SK-N-SH (cell line): ENCODE measurements around the gene GPAT3. TPM values are rescaled to one million over a fixed set of nuclear protein-coding genes. Genes with fewer than 3 reads are reported as not detected.

Experiments
- CTCF ChIA-PET: fragments of 300-600, 350-600 bp; formaldehyde crosslinking; extraction: SDS; loops from one replicate; lab custom pipeline; 2021; lab: Yijun Ruan, JAX
- POLR2A ChIA-PET: fragments of 350-600 bp; sonication (Branson Sonifier 250); formaldehyde crosslinking; extraction: SDS; loops from one replicate; lab custom pipeline; 2020; ENCODE audit warnings: antibody characterized with exemption, inconsistent platforms; lab: Yijun Ruan, JAX
- DNase-seq: peaks from one replicate; pipeline ENCODE4 v3.0.0; 2012
- H2AFZ ChIP-seq: fragments of 200-600 bp; sonication (generic); 2 replicates; pipeline ENCODE4 v1.8.1; 2016; ENCODE audit warnings: antibody characterized with exemption, mild to moderate bottlenecking, low read depth
- H3F3A ChIP-seq: fragments of 200-600 bp; sonication (generic); replicated peaks from 2 replicates; pipeline ENCODE3; 2016; ENCODE audit warnings: antibody characterized with exemption, mild to moderate bottlenecking; ENCODE audit not compliant: insufficient read depth
- H3K27ac ChIP-seq, 2 experiments: fragments of 200-500 bp in 1 of 2; fragments of 200-600 bp in 1 of 2; sonication (Bioruptor generic) in 1 of 2; sonication (generic), shearing (Covaris generic) in 1 of 2; 2 replicates each; pipeline versions ENCODE4 v1.5.1 to v1.6.1; 2014 to 2016; ENCODE audit warnings: low read depth in 2 of 2, inconsistent platforms in 1 of 2, low read length in 1 of 2, mild to moderate bottlenecking in 1 of 2, mixed read lengths in 1 of 2
- H3K27me3 ChIP-seq: fragments of 200-600 bp; sonication (generic), shearing (Covaris generic); 2 replicates; pipeline ENCODE4 v1.6.1; 2016; ENCODE audit warnings: mixed run types; ENCODE audit not compliant: insufficient read depth
- H3K36me3 ChIP-seq, 2 experiments: fragments of 200-500 bp in 1 of 2; fragments of 200-600 bp in 1 of 2; sonication (Bioruptor generic) in 1 of 2; sonication (generic) in 1 of 2; replicated peaks in 1 of 2; 2 replicates each; pipeline versions ENCODE3 to v1.5.1; 2014 to 2016; ENCODE audit warnings: low read length in 1 of 2, mild to moderate bottlenecking in 1 of 2; ENCODE audit not compliant: insufficient read depth in 2 of 2, control insufficient read depth in 1 of 2
- H3K4me1 ChIP-seq, 2 experiments: fragments of 200-500 bp in 1 of 2; fragments of 200-600 bp in 1 of 2; sonication (Bioruptor generic) in 1 of 2; sonication (generic), shearing (Covaris generic) in 1 of 2; 2 replicates each; pipeline versions ENCODE4 v1.5.1 to v1.6.1; 2014 to 2016; ENCODE audit warnings: low read depth in 1 of 2, low read length in 1 of 2, mixed run types in 1 of 2; ENCODE audit not compliant: insufficient read depth in 2 of 2, control insufficient read depth in 1 of 2
- H3K4me2 ChIP-seq: fragments of 200-600 bp; sonication (generic), shearing (Covaris generic); 2 replicates; pipeline ENCODE4 v1.6.1; 2017; ENCODE audit warnings: mixed run types
- H3K4me3 ChIP-seq, 2 experiments: fragments of 200-500 bp in 1 of 2; fragments of 200-600 bp in 1 of 2; sonication (Bioruptor generic) in 1 of 2; sonication (generic), shearing (Covaris generic) in 1 of 2; 2 replicates each; pipeline versions ENCODE4 v1.5.1 to v1.8.1; 2014 to 2016; ENCODE audit warnings: low read depth in 2 of 2, inconsistent platforms in 1 of 2, low read length in 1 of 2, mild to moderate bottlenecking in 1 of 2, mixed read lengths in 1 of 2, moderate library complexity in 1 of 2
- H3K79me2 ChIP-seq: fragments of 200-600 bp; sonication (generic); 2 replicates; pipeline ENCODE4 v1.8.1; 2017; ENCODE audit warnings: mild to moderate bottlenecking; ENCODE audit not compliant: insufficient read depth
- H3K9ac ChIP-seq: fragments of 200-600 bp; sonication (generic); 2 replicates; pipeline ENCODE4 v1.6.1; 2017; ENCODE audit warnings: mixed run types
- H3K9me2 ChIP-seq: fragments of 200-600 bp; sonication (generic); 2 replicates; pipeline ENCODE4 v1.6.1; 2017; ENCODE audit warnings: mixed run types
- H3K9me3 ChIP-seq: fragments of 200-600 bp; sonication (generic); 2 replicates; pipeline ENCODE4 v1.6.1; 2017; ENCODE audit warnings: mixed run types, mild to moderate bottlenecking, moderate library complexity
- H4K20me1 ChIP-seq: fragments of 200-600 bp; sonication (generic); 2 replicates; pipeline ENCODE4 v1.6.1; 2017; ENCODE audit warnings: mild to moderate bottlenecking, mixed run types; ENCODE audit not compliant: insufficient read depth
- CHD2 ChIP-seq: fragments of 150-350 bp; IDR thresholded peaks from 2 replicates; pipeline ENCODE4 v1.6.1; 2018; ENCODE audit warnings: low read length; ENCODE audit not compliant: partially characterized antibody
- CTCF ChIP-seq: fragments of 200-600 bp; sonication (generic); IDR thresholded peaks from 2 replicates; pipeline ENCODE4 v1.6.1; 2017; ENCODE audit warnings: antibody characterized with exemption, mild to moderate bottlenecking, moderate library complexity
- FOXJ3 ChIP-seq: sonication (generic); formaldehyde crosslinking; IDR thresholded peaks from 2 replicates; pipeline ENCODE4 v1.5.1; 2020; ENCODE audit warnings: mild to moderate bottlenecking, missing genetic modification reagents
- RCOR1 ChIP-seq: fragments of 150-350 bp; IDR thresholded peaks from 2 replicates; pipeline ENCODE4 v1.6.1; 2017; ENCODE audit warnings: antibody characterized with exemption, low read length
- REST ChIP-seq: IDR thresholded peaks from 2 replicates; pipeline ENCODE4 v1.6.1; 2012; ENCODE audit warnings: mild to moderate bottlenecking, low read depth, low read length, moderate library complexity
- SMC3 ChIP-seq: IDR thresholded peaks from 2 replicates; pipeline ENCODE4 v1.6.1; 2012; ENCODE audit warnings: low read depth, low read length, improper control_type of control experiment
- USF1 ChIP-seq: IDR thresholded peaks from 2 replicates; pipeline ENCODE4 v1.4.0; 2012; ENCODE audit warnings: low read depth, borderline replicate concordance
- USF2 ChIP-seq: fragments of 150-350 bp; IDR thresholded peaks from 2 replicates; pipeline ENCODE4 v1.6.1; 2017; ENCODE audit warnings: antibody characterized with exemption, low read length, low read depth, borderline replicate concordance
- WGBS: methylation state at CpG from one replicate; pipeline ENCODE4 v1.1.6; 2017; ENCODE audit warnings: low lambda C conversion rate; 5-methylcytosine and 5-hydroxymethylcytosine counted together
- polyA plus RNA-seq, 3 experiments: library from polyadenylated mRNA; depleted of rRNA; stranded (reverse); fragments of >200 nt; gene quantifications; 2 replicates each; pipeline ENCODE4 v1.2.3, GENCODE V29; 2012

Gene GPAT3
- polyA plus RNA-seq, 1 of the 3 experiments (the other 2 are of a cell fraction), result 0.02 TPM

GRCh38 chr4:83613994-83614393 is 78.1 kb downstream of the GPAT3 start (continued):
- TF ChIP-seq USF2 (no peak), CHD2 (no peak), USF1 (no peak), CTCF (no peak)

GRCh38 chr4:83616252-83616651 is 80.3 kb downstream of the GPAT3 start:
- no peak for DNase-seq
- Histone ChIP-seq H3K4me3 (no peak overlapping the region), H3F3A (no peaks in the 10 kb centered on the region), H3K27me3 (no peaks in the 10 kb centered on the region), H3K79me2 (no peaks in the 10 kb centered on the region), H3K36me3 (no peaks in the 10 kb centered on the region), H3K4me1 (no peaks in the 10 kb centered on the region), H3K9me3 (no peaks in the 10 kb centered on the region; the same call in 1 of the 2 replicates), H3K27ac (no peak overlapping the region), H3K4me2 (no peak overlapping the region), H4K20me1 (no peaks in the 10 kb centered on the region), H3K9ac (no peak overlapping the region), H2AFZ (no peak overlapping the region), H3K9me2 (no peaks in the 10 kb centered on the region)
- POLR2A ChIA-PET, result no interaction called here
- CTCF ChIA-PET, result no interaction called here
- 9% methylated on average over 1 of the region's 1 CpG for WGBS
- no peak for TF ChIP-seq SMC3
- TF ChIP-seq REST, result no peak
- TF ChIP-seq RCOR1, result no peak
- no peak for TF ChIP-seq FOXJ3 (CRISPR knock-in tag)
